NOMO-1 (cell line): ENCODE data around the gene LAPTM4A.
"Not testable (repeated sequence)": the region's sequence is repeated elsewhere in the genome, so short reads cannot be mapped to it uniquely, and the experiment has no call there.

Source experiments
- DNase-seq, 2 experiments: peaks; one replicate each; lab custom pipeline; 2025; ENCODE audit not compliant: unreplicated experiment in 2 of 2; lab: John Stamatoyannopoulos, UW

Gene LAPTM4A

DNA sequence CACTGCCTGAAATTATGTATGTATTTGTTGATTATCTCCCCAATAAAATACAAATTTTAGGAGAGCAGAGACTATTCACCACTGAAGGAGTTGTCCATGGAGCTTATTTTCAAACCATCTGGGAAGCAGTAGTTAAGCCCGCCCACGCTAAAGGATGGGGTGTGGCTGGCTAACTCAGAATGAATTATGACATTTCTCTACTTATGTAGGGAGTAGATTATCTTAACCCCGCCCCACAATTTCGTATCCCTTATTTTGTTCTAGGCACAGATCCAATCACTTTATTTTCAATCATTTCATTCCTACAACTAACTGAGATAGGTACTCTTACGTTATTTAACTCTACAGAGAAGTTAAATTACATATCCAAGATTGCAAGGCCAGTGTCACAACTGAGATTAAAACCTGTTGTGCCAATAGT is 1.4 kb upstream of the LAPTM4A start:
- no peak for DNase-seq

DNA sequence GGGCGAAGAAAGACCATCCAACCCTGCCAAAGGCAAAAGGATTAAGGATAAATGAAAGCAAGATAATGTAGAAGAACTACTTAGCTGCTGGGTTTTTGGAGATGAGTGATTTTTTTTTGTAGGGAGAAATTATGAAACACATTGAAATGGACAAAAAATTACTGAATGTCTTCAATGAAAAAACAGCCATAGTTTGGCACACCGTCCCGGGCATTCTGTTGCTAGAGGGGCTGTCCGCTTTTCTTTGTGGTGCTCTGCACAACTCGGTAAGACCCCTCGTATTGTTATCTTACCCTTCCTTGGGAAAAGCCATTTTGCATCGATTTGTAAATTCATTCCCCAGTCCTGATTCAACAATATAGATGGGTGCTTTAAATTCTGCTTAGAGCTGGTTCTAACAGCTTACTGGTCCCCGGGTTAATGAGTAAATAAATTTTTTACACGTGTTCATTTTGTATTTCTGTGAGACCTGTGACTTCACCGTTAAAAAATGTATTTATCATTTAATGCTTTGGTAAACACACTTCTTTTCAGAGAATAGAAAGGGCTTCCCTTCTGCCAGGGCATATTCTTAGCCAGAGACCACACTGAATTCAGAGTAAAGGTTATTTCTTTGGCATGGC is 912 bp upstream of the LAPTM4A start:
- DNase-seq, result no peak

DNA sequence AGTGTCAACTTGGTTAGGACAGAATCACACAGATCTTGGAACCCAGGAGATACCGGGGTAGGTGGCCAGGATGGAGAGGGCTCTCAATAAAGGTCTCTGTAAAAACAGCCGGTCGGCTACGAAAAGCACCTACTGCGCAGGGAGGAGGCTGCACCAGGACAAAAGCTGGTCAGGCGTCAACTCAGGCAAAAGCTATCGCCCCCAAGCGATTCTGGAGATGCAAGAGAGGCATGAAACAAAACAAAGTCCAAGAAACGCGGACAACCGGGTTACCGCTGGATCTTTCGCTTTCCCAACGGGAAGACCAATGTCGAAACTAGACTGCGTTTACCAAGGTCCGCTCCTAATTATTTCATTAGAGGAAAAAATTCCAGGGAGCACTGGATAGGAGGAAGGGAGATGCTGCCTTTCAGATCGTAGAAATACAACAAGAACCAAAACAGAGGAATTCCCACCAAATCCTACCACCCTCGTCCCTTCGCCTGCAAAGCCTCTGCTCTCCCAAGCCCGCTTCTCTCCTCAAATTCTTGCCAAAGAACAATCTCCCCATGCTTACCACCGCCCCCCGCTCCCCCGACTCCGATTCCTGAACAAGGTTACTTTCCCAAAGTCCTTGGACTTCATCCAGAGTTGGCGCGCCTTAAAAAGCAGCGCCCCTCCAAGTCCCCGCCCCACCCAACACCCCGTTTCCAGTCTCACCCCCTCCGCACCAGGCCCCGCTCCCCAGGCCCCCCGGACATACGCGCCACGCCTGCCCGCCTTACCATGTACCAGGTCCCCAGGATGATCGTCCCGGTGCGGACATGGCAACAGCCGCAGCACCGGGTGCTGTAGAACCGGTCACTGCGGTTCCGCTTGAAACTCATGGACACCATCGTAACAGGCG is 539 bp downstream of the LAPTM4A start:
- peak; percentile 26 to 32 for DNase-seq

DNA sequence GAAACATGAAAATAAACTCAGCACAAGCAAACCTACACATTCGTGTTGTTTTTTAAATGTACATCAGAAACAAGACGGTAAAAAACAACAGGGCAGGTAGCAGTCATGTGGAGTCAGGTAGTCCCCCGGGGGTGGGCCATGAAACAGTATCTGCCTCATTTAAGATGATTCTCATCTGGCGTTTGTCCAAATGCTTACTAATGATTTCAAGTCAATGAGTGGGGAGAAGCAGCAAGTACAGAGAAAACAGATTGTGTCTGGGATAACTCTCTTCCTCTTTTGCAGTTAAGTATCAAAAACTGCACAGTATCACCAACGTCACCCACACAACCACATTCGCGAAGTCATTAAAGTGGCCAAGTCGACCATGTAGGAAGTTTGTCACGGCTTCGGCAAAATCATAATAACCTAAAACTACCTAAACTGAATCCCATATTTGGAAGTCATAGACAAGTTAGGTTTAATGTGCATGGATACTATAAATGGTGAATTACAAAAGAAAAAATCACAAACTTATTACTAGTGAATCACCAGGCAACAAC is 1.3 kb downstream of the LAPTM4A start:
- peak; percentile 64 to 92 for DNase-seq

DNA sequence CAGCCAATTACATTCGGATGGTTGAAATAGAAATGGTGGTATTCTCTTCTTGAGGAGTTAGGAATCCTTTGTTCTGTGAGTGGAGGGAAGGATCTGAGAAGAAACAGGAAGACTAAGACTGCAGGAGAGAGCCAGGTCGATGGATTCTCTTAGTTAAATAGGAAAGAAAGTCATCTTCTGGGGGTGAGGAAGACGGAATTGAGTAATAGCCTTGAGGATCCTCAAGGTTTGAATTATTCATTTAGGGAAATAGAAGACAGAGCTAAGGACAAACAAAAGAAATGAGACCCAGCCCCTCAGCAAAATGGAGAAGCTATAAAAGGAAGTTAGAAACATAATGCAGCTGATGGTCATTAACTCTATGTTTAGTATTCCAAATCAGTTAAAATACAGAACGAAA is 1.8 kb downstream of the LAPTM4A start:
- peak; percentile 38 to 73 for DNase-seq

GRCh38 chr2:20048488-20049448 is 2.7 kb downstream of the LAPTM4A start:
- DNase-seq, result no peak

DNA sequence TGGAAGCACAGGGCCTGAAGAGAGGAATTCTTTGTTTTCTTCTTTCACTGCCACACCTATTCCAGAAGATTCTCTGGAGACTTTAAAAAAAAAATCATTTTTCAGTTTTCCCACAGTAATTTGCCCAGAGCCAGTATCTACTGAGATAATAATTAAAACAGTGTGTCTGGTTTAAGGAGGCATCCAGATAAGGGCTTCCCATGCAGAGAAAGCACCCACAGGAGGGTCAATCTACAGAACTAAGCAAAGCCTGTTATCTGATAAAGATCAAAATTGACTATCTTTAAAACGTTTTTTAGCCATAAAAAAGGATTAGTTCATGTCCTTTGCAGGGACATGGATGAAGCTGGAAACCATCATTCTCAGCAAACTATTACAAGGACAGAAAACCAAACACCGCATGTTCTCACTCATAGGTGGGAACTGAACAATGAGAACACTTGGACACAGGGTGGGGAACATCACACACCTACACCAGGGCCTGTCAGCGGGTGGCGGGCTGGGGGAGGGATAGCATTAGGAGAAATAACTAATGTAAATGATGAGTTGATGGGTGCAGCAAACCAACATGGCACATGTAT is 5.6 kb downstream of the LAPTM4A start:
- not testable (repeated sequence) for DNase-seq

DNA sequence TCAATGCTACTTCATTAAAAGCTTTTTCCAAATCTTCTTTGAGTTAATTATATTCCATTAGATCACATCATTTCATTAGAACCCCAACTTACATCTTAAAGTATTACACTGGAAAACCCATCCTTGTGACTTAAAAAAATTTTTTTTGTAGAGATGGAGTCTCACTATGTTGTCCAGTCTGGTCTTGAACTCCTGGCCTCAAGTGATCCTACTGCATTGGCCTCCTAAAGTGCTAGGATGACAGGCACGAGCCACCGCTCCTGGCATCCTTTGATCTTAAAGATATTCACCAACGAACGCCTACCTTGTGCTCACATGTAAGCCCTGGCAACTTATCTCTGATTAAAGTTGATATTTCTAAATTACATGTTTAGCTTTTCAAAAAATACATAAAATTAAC is 6.7 kb downstream of the LAPTM4A start:
- no peak for DNase-seq

- DNase-seq, result no peak
Measured at GRCh38 chr2:20042531-20042930, 8.9 kb downstream of the LAPTM4A start.

GRCh38 chr2:20040489-20041172 is 10.8 kb downstream of the LAPTM4A start:
- DNase-seq, result no peak

DNA sequence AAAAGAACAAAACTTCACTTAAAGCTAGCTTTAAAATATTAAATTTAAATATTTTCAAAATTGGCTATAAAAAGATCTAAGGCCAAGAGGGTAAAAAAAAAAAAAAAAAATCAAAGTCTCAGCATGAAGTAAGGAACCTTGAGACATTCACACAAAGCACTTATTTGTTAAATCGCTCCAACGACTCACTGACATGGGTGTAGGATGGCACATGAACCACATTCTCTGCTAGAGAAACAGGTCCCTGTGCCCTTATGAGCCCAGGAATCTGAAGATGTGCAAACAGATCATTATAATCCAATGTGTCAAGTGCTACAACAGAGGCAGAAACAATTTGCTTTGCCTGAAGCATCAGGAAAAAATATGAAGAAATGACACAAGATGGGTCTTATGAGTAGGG is 13.8 kb downstream of the LAPTM4A start:
- no peak for DNase-seq

GRCh38 chr2:20035955-20036666 is 15.3 kb downstream of the LAPTM4A start:
- peak in 1 of 2 experiments; percentile 14 for DNase-seq

DNA sequence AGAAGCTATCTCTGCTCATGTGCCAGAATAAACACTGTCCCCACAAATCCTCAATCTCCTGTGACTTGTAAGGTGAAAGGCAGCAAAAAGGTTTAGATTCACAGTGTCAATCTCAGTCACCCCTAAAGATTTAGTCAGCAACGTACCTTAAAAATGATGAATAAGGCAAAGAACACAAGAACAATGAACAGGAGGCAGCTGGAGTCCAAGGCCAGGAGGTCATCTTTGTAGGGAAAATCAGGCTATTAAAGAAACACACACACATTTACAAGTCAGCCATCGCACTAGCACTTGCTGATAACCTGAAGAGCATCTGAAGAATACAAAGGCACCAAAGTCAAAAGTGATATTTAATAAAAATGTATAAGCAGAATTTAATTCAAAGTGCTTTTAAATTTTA is 16.6 kb downstream of the LAPTM4A start:
- DNase-seq, result no peak

- no peak for DNase-seq
Measured at GRCh38 chr2:20034218-20034617, 17.2 kb downstream of the LAPTM4A start.

GRCh38 chr2:20033322-20033721 is 18.1 kb downstream of the LAPTM4A start:
- no peak for DNase-seq

GRCh38 chr2:20030224-20030623 is 21.2 kb downstream of the LAPTM4A start:
- DNase-seq, result no peak

DNA sequence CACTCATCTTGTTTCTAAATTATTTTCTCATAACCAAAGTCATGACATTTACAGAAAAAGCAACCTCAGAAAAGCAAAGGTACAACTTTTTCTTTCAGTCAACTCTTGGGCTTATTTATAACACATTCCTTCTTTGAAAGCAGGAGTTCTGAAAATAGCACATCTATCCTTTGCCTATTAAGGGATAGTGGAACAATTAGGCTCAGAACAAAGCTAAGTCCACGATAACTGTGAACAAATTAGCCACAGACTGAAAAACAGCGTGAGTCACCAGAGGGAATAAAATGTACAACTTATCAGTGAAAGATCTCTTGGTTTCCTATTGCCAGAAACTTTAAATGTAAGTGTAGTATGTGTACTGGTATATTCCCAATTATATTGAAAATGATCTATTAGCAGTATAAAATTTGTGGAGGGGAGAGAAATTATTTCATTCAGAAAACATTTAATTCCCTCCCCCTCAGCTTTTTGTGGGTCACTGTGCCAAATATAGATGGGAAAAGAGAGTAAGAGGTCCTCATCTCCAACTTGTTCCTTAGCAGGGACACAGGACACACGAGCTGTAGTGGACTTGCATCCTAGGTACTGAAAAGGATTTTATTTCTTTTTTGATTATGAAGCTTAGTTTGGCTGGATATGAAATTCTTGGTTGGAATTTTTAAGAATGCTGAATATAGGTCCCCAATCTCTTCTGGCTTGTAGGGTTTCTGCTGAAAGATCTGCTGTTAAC is 23.6 kb downstream of the LAPTM4A start:
- no peak for DNase-seq

DNA sequence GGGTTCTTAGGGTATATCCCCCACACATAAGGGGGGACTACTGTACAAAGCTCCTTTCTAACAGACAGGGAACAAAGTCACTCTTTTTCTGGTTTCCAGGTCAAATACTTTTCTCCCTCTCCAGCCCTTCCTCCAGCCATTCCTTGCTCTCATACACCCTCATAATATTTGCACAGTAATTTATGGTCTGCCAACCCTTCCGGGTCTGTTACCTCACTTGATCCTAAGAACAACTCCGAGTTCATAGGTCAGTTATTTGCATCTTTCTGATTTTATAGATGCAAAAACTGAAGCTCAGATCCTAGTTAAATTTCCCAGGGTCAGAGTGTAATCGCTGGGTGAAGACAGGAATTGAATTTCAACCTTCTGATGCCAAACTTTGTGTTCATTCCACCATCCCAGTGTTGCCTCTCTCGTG is 24.2 kb downstream of the LAPTM4A start:
- no peak for DNase-seq
